AML-193 (cell line): ENCODE measurements around the gene DRC7.

Experiments used
- DNase-seq, 2 experiments: peaks; one replicate each; lab custom pipeline; 2025; lab: John Stamatoyannopoulos, UW

The DRC7 gene

DNA sequence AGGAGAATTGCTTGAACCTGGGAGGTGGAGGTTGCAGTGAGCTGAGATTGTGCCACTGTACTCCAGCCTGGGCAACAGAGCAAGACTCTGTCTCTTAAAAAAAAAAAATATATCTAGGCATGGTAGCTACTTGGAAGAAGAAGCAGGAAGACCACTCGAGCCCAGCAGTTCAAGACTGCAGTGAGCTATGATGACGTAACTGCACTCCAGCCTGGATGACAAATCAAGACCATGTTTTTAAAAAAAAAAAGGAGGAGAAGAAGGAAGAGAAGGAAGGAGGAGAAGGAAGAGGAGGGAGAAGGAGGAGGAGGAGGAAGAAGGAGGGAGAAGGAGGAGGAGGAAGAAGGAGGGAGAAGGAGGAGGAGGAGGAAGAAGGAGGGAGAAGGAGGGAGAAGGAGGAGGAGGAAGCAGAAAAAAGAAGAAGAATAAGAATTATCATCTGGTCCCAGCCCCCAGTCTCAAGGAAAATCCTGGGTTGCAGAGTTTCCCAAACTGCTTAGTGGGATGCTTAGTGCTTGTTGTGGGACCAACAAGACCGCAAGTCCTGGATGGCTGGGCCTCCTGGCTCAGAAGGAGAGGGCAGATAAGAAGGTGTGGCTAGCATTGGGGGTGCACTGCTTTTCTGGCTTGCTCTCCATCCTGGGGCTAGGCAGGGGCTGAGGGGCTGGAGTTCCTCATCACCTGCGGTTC lies 3.7 kb upstream of the DRC7 start:
- DNase-seq = no peak

DNA sequence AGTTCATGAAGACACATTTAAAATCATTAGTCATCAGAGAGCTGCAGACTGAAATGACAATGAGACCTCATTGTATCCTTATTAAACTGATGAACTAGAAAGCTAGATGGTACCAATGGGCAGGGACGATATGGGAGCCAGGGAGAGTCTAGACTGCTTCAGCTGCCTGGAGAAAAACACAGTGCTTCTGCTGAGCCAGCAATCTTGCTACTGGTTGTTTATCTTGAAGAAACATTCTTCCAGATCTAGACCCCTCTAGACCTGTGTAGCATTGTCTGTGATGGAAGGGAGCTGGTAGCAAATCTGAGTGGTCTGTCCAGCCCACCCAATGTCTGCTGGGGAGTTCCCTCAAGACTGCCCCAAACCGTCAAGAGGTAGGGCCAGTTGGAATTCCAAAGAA lies 2.0 kb upstream of the DRC7 start:
- DNase-seq = no peak

DNA sequence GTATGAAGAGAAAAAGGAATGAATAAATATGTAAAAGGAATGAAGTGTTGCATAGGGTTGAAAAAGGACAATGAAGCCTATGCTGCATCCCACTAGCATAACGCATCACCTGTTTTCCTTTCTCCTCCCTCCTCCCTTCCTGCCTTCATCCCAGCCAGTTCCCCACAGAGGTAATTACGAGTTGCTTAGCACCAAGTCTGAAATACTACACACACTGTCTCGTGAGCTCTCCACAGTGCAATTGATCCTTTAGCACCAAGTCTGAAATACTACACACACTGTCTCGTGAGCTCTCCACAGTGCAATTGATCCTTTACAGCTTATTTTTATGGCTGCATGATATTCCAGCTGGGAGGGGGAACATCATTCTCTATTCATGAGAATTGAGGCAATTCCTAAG lies 1.1 kb upstream of the DRC7 start:
- no peak for DNase-seq

DNA sequence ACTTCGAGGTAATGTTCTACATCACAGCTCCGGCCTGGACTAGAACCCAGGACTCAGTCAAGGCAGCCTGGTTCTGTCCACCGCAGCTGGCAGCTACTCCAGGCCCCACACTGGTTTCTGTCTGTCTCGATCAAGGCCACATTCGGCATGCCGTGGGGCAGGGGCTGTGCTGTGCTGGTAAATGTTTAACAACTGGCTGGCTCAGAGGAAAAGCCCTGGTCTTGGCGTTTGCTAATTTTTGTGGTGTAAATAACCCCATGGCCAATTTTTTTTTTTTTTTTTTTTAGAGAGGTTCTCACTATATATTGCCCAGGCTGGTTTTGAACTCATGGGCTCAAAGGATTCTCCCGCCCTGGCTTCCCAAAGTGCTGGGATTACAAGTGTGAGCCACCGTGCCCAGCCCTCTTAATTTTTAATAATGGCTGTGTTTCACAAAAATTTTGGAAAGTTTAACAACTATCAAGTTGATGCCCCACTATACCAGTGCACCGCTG lies 328 bp upstream of the DRC7 start:
- no peak for DNase-seq

DNA sequence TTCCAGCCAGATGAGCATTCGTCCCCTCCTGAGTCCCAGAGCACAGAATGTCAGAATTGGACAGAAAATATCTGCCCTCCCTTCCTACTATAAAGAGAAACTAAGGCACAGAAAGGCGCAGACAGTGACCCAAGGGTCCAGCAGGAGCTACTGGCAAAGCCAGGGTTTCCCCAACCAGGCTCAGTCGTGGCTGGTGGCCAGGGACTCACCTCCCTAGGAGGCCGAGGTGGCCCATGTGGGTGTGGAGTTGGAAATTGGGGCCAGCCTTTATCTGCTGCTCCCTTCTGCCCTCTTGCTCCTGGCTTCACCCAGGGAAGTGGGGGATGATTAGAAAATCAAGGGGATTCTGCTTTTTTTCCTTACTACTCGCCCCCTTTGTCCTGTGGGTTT lies 1.1 kb downstream of the DRC7 start:
- no peak for DNase-seq

DNA sequence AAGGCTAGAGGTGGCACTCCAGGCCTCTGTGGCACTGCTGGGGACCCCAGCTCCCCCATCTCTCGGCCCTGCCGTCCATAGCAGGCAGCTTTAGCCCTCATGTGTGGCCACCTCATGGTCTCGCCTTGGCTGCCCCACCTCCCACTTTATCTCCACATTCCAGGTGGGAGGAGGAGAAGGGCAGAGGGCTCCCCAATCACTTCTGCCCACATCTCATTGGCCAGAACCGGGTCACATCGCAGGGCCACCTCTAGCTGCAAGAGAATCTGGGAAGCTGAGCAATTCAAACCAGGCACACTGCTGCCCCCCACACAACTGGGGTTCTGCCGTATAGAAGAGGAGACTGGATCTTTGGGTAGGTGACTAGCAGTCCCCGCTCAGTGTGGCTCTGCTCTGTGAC lies 1.6 kb downstream of the DRC7 start:
- DNase-seq = no peak

DNA sequence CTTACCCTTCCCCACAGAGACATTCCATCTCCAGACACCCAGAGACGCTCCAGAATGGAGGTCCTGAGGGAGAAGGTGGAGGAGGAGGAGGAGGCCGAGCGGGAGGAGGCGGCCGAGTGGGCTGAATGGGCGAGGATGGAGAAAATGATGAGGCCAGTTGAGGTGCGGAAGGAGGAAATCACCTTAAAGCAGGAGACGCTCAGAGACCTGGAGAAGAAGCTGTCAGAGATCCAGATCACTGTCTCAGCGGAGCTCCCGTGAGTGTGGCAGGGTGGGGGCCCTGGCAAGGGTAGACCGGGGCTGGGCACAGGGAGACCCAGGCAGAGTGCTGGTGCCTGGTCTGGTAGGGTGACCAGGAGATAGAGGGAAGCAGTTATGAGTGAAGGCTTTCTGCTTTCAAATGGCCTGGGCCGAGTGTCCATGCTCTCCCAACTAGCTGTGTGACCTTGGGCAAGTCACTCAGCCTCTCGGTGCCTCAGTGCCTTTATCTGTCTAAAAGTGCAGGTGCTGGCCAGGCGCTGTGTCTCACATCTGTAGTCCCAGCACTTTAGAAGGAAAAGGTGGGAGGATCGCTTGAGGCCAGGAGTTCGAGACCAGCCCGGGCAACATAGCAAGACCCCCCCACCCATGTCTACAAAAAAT lies 3.4 kb downstream of the DRC7 start:
- no peak for DNase-seq

DNA sequence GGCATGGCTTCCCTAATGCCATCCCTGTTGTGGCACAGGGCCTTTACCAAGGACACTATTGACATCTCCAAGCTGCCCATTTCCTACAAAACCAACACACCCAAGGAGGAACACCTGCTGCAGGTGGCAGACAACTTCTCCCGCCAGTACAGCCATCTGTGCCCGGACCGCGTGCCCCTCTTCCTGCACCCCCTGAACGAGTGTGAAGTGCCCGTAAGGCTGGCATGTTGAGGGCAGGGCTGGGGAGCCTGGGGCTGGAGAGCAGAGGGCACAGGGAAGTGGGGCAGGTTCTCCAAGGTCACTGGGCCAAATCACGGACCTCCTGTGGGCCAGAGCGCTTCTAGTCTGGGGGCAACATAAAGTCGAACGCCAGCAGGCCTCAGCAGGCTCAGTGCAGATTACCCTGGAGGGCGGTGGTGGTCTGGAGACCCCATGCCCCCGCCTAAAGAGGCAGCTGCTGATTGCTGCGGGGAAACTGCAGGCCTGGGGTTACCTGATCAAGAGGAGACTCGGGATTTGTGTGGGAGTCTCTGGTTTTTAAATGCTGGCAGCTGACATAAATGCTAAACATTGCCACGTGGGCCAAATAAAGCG lies 4.3 kb downstream of the DRC7 start:
- no peak for DNase-seq

DNA sequence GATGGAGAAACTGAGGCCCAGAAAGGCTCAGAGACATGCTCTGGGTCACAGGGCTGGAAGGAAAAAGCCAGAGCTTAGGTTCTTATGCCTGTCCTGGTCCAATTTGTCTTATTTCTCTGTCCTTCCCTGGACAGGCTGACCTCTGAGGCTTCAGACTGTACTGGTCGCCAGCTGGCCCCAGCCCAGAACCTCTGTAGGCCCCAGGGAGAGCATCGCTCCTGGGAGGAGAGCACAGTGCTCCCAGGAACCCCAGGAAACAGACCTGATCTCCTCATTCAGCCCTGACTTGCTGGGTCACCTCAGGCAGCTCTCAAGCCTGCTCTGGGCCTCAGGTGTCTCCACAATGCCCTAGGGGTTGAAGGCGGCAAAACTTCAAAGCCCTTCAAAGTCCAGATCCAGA lies 4.9 kb downstream of the DRC7 start:
- DNase-seq = no peak

DNA sequence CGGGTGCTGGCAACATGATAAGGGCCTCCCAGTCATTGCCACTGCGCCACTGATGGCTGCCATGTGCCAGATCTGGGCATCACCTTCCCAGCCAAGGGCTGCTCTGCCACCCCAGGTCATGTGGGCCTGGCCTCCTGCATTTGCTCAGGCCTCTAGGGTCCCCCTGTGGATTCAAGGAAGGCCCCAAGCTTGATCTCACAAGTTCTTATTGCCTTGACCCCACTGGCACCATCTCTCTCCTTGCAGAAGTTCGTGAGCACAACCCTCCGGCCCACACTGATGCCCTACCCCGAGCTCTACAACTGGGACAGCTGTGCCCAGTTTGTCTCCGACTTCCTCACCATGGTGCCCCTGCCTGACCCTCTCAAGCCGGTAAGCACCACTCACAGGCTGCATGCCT lies 5.3 kb downstream of the DRC7 start:
- no peak for DNase-seq

DNA sequence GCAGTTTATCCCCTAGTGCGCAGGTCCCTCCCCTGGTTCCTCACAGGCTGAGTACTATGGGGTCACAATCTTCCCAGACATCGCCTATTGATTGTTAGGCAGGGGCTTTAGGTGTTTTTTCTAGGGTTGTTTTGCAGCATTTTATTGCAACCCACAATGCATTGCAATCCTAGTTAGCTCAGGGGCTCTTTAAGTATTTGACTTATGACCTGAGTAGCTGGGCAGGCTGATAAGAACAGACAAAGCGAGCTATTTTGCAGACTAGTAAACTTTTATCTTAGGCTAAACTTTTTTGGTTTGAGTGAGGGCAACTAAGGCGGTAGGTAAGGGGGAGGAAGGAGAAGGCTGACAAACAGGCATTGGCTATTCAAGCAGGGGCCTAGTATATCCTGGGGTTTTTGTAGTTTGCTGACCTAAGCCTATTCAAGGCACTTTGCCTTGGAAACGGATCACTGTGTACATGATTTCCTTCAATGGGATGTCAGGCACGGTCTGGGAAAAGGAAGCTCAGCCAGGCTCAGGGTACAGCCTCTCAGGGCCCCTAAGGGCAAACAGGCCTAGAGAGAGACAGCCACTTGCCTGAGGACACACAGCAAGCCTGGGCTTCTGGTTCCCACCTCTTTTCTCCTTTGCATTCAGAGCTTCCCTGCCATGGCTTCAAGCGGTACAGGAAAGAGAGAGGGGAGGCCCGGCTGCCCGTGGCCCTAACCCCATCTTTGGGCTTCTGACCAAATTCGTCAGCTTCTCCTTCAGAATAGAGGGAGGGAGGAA lies 6.4 kb downstream of the DRC7 start:
- no peak for DNase-seq

DNA sequence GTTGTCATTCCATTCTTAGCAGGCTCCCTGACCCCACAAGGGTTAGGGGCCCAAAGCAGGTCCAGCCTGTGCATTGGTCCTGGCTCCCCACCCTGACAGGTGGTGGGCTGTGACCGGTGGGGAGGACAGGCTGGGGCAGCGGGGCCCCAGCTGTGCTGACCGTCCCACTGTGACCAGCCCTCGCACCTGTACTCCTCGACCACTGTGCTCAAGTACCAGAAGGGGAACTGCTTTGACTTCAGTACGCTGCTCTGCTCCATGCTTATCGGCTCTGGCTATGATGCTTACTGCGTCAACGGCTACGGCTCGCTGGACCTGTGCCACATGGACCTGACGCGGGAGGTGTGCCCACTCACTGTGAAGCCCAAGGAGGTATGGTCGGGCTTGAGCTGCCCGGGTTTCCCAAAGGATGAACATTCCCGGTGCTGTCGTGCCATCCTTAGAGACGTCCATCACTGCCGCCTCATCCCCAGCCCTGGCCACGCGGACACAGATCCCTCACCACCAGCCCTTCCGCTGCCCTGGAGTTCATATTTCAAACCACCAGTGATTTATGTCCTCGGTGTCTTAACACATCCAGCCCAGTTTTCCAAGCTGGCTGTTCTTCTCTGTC lies 7.3 kb downstream of the DRC7 start:
- DNase-seq = no peak

DNA sequence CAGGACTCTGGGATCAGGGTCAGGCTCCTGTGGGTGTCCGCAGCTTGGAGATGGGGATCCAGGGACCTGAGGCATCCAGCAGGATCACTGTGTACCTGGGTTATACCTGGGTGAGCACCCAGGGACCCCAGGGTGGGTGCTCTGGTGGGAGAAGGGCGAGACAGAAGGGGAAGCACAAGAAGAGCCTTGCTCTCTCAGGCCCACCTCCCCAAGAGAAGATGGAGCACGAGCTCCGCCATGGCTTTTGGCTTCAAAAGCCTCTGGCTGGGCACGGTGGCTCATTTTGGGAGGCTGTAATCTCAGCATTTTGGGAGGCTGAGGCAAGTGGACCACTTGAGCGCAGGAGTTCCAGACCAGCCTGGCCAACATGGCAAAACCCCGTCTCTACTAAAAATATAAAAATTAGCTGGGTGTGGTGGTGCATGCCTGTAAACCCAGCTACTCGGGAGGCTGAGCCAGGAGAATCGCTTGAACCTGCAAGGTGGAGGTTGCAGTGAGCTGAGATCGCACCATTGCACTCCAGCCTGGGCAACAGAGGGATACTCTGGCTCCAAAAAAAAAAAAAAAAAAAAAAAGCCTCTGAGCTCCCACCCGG lies 8.9 kb downstream of the DRC7 start:
- DNase-seq = no peak

DNA sequence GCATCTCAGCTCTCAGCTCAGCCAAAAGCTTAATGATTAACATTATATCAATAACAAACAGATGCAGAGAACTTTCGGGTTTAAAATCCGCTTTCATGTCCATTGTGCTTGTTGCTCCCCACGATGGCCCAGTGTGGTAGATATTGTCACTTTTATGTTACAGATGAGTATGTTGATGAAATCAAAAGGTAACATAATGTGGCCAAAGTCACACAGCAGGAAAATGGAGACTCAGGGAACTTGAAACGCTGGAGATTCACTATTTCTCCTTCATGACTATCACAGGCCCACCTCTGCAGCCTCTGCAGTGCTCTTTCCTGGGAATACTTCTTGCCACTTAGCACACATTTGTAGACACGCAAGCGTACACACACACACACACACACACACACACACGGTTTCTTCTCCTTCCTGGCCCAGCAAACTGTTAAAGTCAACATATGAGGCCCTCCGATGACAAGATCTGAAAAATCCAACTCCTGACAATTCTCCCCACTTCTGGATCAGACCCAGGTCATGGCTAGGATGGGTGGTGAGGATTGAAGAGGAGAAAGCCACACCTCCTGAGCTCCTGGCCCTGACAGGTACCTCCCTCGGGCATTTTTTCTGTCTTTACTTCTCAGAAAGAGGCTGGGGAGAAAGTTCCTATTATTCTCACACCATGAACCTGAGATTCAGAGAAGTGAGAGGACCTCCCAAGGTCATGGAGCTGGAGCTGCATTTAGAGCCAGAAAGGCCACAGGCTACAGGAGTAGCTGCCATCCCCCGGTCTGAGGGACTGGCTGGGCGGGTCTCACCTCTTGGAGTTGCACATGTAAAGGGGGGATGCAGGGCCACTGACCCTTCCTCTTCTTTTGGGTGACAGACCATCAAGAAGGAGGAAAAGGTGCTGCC lies 9.7 kb downstream of the DRC7 start:
- no peak for DNase-seq

DNA sequence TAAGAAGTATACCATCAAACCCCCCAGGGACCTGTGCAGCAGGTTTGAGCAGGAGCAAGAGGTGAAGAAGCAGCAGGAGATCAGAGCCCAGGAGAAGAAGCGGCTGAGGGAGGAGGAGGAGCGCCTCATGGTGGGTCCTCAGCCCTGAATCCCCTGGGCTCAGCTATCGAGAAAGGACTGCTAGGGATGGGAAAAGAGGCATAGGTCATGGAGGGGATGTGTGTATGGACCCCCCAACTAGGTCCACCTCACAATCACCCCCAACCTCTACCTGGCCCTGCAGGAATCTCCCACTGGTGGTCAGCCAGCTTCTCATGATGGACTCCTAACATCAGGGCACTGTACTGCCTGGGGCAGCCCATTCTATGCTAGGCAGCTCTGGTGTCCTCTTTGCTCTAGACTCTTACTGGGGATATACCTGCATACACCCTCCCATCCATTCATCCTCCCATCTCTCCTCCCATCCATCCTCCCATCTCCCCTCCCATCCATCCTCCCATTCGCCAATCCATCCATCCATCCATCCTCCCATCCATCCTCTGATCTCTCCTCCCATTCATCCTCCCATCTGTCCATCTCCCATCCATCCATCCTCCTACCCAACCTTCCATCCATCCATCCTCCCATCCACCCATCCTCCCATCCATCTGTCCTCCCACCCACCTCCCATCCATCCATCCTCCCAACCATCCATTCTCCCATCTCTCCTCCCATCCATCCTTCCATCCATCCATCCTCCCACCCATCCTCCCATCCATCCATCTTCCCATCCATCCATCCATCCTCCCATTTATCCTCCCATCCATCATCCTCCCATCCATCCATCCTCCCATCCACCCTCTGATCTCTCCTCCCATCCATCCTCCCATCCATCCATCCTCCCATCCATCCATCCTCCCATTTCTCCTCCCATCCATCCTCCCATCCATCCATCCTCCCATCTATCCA lies 10.6 kb downstream of the DRC7 start:
- no peak for DNase-seq

DNA sequence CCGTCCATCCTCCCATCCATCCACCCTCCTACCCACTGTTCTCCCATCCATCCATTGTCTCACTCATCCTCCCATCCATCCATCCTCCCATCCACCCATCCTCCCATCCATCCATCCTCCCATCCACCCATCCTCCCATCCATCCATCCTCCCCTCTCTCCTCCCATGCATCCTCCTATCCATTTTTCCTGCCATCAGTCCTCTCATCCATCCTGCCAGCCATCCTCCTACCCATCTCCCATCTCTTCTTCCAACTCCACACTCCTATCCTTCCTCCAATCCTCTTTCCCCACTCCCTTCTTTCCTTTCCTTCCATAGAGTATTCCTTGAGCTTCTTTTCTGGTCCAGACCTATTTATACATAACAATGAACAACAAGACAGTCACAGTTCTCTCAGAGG lies 12.1 kb downstream of the DRC7 start:
- DNase-seq = no peak

DNA sequence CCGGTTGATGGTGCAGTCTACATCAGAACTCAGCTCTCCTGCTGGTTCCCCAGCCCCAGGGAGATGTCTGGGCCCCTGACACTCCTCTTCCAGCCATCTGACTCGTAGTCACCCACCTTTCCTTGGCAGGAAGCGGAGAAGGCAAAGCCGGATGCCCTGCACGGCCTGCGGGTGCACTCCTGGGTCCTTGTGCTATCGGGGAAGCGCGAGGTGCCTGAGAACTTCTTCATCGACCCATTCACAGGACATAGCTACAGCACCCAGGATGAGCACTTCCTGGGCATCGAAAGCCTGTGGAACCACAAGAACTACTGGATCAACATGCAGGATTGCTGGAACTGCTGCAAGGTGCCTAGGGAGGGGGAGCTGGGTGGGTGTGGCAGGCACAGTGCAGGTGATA lies 12.7 kb downstream of the DRC7 start:
- no peak for DNase-seq

DNA sequence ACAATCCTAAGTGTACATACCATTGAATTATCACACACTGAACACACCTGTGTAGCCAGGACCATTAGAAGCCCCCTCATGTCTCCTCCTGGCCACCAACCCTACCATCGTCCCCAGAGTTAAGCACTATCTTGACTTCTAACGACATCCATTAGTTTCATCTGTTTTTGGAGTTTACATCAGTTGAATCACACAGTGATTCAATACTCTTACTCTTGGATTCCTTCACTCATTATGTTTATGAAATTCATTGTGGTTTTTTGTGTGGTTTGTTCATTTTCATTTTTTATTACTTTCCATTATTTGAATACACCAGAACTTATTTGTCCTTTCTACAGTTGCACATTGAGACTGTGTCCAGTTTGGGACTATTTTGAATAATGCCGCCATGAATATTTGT lies 13.6 kb downstream of the DRC7 start:
- no peak for DNase-seq

DNA sequence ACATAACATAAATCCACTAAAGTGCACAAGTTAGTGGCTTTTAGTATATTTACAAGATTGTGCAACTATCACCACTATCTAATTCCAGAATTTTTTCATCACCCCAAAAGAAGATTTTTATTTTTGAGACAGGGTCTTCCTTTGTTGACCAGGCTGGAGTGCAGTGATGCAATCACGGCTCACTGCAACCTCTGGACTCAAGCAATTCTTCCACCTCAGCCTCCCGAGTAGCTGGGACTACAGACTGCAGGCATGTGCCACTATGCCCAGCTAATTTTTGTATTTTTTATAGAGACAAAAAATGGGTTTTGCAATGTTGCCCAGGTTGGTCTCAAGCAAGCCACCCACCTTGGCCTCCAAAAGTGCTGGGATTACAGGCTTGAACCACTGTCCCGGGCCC lies 15.1 kb downstream of the DRC7 start:
- DNase-seq = no peak

DNA sequence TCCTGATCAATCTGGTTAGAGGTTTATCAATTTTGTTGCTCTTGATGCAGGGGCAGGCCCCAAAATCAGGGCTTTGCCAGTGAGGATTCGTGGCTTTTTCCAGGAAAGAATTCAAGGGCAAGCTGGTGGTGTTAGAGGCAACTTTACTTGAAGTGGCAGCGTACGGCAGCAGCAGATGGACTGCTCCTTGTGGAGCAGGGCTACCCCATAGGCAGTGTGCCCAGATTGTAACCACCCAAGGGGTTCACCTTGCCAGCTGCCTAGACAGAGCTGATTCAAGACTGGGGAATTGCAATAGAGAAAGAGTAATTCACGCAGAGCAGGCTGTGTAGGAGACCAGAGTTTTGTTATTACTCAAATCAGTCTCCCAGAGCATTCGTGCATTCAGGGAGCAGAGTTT lies 16.7 kb downstream of the DRC7 start:
- no peak for DNase-seq
